Neural progenitor cell (in vitro differentiated cells): ENCODE results near the gene RBL2. TPM values are rescaled to one million over a fixed set of nuclear protein-coding genes. Genes with fewer than 3 reads are reported as not detected.

Experiments used
- DNase-seq: peaks from one replicate; pipeline ENCODE4 v3.0.0-alpha.2; 2016; ENCODE audit warnings: low spot score
- H2AFZ ChIP-seq: fragments of 200-600 bp; sonication (generic); replicated peaks from 2 replicates; pipeline ENCODE4 v1.6.1; 2016; ENCODE audit warnings: antibody characterized with exemption
- H3F3A ChIP-seq: fragments of 200-600 bp; sonication (generic); 2 replicates; pipeline ENCODE4 v1.6.1; 2016; ENCODE audit warnings: antibody characterized with exemption, low read depth
- H3K27ac ChIP-seq: fragments of 200-600 bp; sonication (generic); 2 replicates; pipeline ENCODE4 v1.5.1; 2016; ENCODE audit warnings: mild to moderate bottlenecking
- H3K27me3 ChIP-seq: fragments of 200-600 bp; sonication (generic); 2 replicates; pipeline ENCODE4 v1.6.1; 2016; ENCODE audit warnings: mild to moderate bottlenecking, moderate library complexity
- H3K36me3 ChIP-seq: fragments of 200-600 bp; sonication (generic); 2 replicates; pipeline ENCODE4 v1.5.1; 2016
- H3K4me1 ChIP-seq: fragments of 200-600 bp; sonication (generic); 2 replicates; pipeline ENCODE4 v1.6.1; 2016; ENCODE audit warnings: mixed run types
- H3K4me2 ChIP-seq: fragments of 200-600 bp; sonication (generic); 2 replicates; pipeline ENCODE4 v1.6.1; 2016
- H3K4me3 ChIP-seq: fragments of 200-600 bp; sonication (generic); 2 replicates; pipeline ENCODE4 v1.5.1; 2016
- H3K79me2 ChIP-seq: fragments of 200-600 bp; sonication (generic); 2 replicates; pipeline ENCODE4 v1.6.1; 2016; ENCODE audit warnings: low read depth
- H3K9ac ChIP-seq: fragments of 200-600 bp; sonication (generic); 2 replicates; pipeline ENCODE4 v1.6.1; 2016
- H3K9me3 ChIP-seq: fragments of 200-600 bp; sonication (generic); 2 replicates; pipeline ENCODE4 v1.5.1; 2016; ENCODE audit warnings: low read depth
- H4K20me1 ChIP-seq: fragments of 200-600 bp; sonication (generic); 2 replicates; pipeline ENCODE4 v1.6.1; 2016; ENCODE audit warnings: low read depth
- H3K27ac Mint-ChIP-seq: 3 replicates; pipeline ENCODE4 v1.8.0; 2021; ENCODE audit warnings: mixed read lengths
- H3K27me3 Mint-ChIP-seq: 2 replicates; pipeline ENCODE4 v1.8.0; 2022; ENCODE audit warnings: low read depth, mild to moderate bottlenecking, inconsistent platforms, moderate library complexity, mixed read lengths; ENCODE audit not compliant: insufficient read depth
- H3K36me3 Mint-ChIP-seq: 3 replicates; pipeline ENCODE4 v1.8.0; 2021; ENCODE audit warnings: mixed read lengths
- H3K4me1 Mint-ChIP-seq: 3 replicates; pipeline ENCODE4 v1.8.0; 2021; ENCODE audit warnings: mixed read lengths
- H3K4me3 Mint-ChIP-seq: 3 replicates; pipeline ENCODE4 v1.8.0; 2021; ENCODE audit warnings: mild to moderate bottlenecking, moderate library complexity, mixed read lengths
- H3K9me3 Mint-ChIP-seq: 3 replicates; pipeline ENCODE4 v1.8.0; 2020; ENCODE audit warnings: mixed read lengths
- EZH2 ChIP-seq: fragments of 200-600 bp; sonication (generic); IDR thresholded peaks from 2 replicates; pipeline ENCODE4 v1.6.1; 2017; ENCODE audit warnings: antibody characterized with exemption, mild to moderate bottlenecking, moderate library complexity
- EZH2phosphoT487 ChIP-seq: fragments of 200-600 bp; sonication (generic); IDR thresholded peaks from 2 replicates; pipeline ENCODE4 v1.6.1; 2017; ENCODE audit warnings: antibody characterized with exemption
- total RNA-seq: library from RNA; depleted of rRNA; stranded (reverse); fragments of >200 nt; gene quantifications from 2 replicates; pipeline ENCODE4 v1.2.3, GENCODE V29; 2015; ENCODE audit warnings: low replicate concordance
- TF ChIP-seq, protein P1 (sequence below): fragments of 200-600 bp; sonication (generic); IDR thresholded peaks from 2 replicates; pipeline ENCODE4 v1.5.1; 2017; ENCODE audit warnings: antibody characterized with exemption, mild to moderate bottlenecking

The RBL2 gene
- total RNA-seq, 1 donor from 2014 or later = 58.1 TPM

DNA sequence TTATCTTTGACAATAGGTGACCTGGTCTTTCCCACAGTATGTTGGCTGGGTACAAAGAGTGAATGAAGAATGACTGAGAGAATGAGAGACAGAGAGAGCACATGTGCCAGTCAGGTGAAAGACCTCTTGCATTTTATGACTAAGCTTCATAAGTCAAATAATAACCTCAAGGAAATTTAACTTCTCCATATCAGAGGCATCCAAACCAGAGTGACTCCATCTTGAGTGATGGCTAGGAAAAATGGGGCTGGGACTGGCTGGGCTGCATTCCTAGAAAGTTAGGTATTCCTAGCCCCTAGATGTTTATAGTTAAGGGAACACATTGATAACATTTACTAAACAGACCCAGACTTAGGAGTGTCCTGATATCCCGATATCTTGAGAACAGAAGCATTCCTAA, 3.9 kb upstream of the RBL2 start:
- no peak for DNase-seq
- Mint-ChIP-seq H3K4me3 (no peak overlapping the region), H3K27ac (no peak overlapping the region), H3K9me3 (peaks cover 5% of the 10 kb centered on the region), H3K27me3 (no peaks in the 10 kb centered on the region), H3K4me1 (peaks cover 5% of the 10 kb centered on the region), H3K36me3 (no peaks in the 10 kb centered on the region)
- Histone ChIP-seq H3F3A (no peaks in the 10 kb centered on the region), H3K36me3 (no peaks in the 10 kb centered on the region), H3K27me3 (no peaks in the 10 kb centered on the region), H3K4me3 (no peak overlapping the region), H3K9ac (no peak overlapping the region), H3K9me3 (no peaks in the 10 kb centered on the region), H3K4me2 (no peak overlapping the region), H3K27ac (no peak overlapping the region), H3K4me1 (no peaks in the 10 kb centered on the region), H2AFZ (no peak overlapping the region), H3K79me2 (peaks cover 9% of the 10 kb centered on the region), H4K20me1 (peaks cover 3% of the 10 kb centered on the region)
- TF ChIP-seq EZH2phosphoT487 = no peak
- TF ChIP-seq, protein P1, sequence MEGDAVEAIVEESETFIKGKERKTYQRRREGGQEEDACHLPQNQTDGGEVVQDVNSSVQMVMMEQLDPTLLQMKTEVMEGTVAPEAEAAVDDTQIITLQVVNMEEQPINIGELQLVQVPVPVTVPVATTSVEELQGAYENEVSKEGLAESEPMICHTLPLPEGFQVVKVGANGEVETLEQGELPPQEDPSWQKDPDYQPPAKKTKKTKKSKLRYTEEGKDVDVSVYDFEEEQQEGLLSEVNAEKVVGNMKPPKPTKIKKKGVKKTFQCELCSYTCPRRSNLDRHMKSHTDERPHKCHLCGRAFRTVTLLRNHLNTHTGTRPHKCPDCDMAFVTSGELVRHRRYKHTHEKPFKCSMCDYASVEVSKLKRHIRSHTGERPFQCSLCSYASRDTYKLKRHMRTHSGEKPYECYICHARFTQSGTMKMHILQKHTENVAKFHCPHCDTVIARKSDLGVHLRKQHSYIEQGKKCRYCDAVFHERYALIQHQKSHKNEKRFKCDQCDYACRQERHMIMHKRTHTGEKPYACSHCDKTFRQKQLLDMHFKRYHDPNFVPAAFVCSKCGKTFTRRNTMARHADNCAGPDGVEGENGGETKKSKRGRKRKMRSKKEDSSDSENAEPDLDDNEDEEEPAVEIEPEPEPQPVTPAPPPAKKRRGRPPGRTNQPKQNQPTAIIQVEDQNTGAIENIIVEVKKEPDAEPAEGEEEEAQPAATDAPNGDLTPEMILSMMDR = no peak
- TF ChIP-seq EZH2 = no peak

DNA sequence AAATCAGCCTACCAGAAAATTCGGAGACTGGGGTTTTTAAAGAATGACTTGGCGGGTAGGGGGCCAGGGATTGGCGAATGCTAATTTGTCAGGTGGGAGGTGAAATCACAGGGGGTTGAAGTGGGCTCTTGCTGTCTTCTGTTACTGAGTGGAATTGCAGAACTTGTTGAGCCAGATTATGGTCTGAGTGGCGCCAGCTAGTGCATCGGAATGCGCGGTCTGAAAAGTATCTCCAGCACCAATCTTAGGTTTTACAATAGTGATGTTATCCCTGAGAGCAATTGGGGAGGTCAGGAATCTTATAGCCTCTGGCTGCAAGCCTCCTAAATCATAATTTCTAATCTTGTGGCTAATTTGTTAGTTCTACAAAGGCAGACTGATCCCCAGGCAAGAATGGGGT, 762 bp upstream of the RBL2 start:
- no peaks in the 10 kb centered on the region for H3K9me3 ChIP-seq
- no peaks in the 10 kb centered on the region for H3K27me3 ChIP-seq
- Mint-ChIP-seq H3K4me1 (peaks cover 13% of the 10 kb centered on the region), H3K27me3 (no peaks in the 10 kb centered on the region), H3K36me3 (no peaks in the 10 kb centered on the region), H3K9me3 (no peaks in the 10 kb centered on the region), H3K27ac (no peak overlapping the region), H3K4me3 (peak overlapping the region; percentile 87)
- no peak overlapping the region for H3K4me2 ChIP-seq
- peaks cover 8% of the 10 kb centered on the region for H3K4me1 ChIP-seq
- no peak for TF ChIP-seq EZH2
- TF ChIP-seq, protein P1 = no peak
- no peak for TF ChIP-seq EZH2phosphoT487
- peak; percentile 6 for DNase-seq
- no peaks in the 10 kb centered on the region for H3K36me3 ChIP-seq
- no peaks in the 10 kb centered on the region for H3F3A ChIP-seq
- H3K27ac ChIP-seq = no peak overlapping the region
- H3K4me3 ChIP-seq = no peak overlapping the region
- peaks cover 33% of the 10 kb centered on the region for H4K20me1 ChIP-seq
- peak overlapping the region; percentile 93 for H2AFZ ChIP-seq
- H3K9ac ChIP-seq = no peak overlapping the region
- peaks cover 41% of the 10 kb centered on the region for H3K79me2 ChIP-seq

DNA sequence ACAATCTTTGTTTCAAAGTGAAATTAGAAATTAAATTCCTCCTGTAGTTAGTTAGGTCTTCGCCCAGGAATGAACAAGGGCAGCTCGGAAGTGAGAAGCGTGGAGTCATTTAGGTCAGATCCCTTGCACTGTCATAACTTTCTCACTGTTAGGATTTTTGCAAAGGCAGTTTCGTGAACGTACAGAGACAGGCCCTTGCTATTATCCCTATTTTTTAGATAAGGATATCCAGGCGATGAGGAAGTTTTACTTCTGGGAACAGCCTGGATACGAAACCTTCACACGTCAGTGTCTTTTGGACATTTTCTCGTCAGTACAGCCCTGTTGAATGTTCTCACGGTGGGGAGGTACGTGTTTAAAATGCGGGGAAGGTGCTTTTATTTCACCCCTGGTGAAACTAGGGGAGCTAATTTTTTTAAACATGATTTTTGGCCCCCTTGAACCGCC, 318 bp upstream of the RBL2 start:
- peak overlapping the region; percentile 93 for H2AFZ ChIP-seq
- Mint-ChIP-seq H3K9me3 (no peaks in the 10 kb centered on the region), H3K27ac (peak overlapping the region; percentile 75), H3K36me3 (no peaks in the 10 kb centered on the region), H3K4me3 (peak overlapping the region; percentile 87), H3K4me1 (peaks cover 13% of the 10 kb centered on the region), H3K27me3 (no peaks in the 10 kb centered on the region)
- H3K4me1 ChIP-seq = peaks cover 8% of the 10 kb centered on the region
- H3F3A ChIP-seq = no peaks in the 10 kb centered on the region
- peak overlapping the region; percentile 82 for H3K4me2 ChIP-seq
- DNase-seq = no peak
- no peaks in the 10 kb centered on the region for H3K36me3 ChIP-seq
- peaks cover 33% of the 10 kb centered on the region for H4K20me1 ChIP-seq
- H3K4me3 ChIP-seq = peak overlapping the region; percentile 85
- H3K79me2 ChIP-seq = peaks cover 43% of the 10 kb centered on the region
- H3K27ac ChIP-seq = no peak overlapping the region
- H3K9ac ChIP-seq = no peak overlapping the region
- no peak for TF ChIP-seq EZH2phosphoT487
- no peak for TF ChIP-seq EZH2
- TF ChIP-seq, protein P1 = no peak
- no peaks in the 10 kb centered on the region for H3K9me3 ChIP-seq
- no peaks in the 10 kb centered on the region for H3K27me3 ChIP-seq
